ENCODE results near the gene ARHGAP28. TPM values are rescaled to one million over a fixed set of nuclear protein-coding genes. Genes with fewer than 3 reads are reported as not detected.

Gene ARHGAP28
- total RNA-seq, 2 donors from 2014 or later, result 0.41 to 1.8 TPM

DNA sequence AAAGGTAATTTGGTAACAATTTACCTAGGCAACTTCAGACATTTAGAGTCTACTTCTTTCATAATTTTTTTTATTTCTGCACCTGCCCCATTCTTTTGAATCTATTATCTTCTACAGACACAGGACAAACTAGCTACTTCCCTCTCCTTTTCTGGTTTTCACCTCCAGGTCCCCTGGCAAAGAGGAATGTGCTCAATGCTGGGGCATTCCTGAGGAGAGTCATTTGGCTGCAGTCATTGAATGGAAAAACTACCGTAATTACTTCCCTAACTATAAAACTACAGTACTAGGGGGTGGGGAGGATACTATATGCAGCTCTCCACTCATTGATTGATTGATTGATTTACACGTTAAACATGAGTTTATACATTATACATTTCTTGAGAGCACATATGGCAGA lies 11.2 kb upstream of the ARHGAP28 start:
- DNase-seq (ENCODE audit: low spot score), result no peak
- TF ChIP-seq, protein P1, sequence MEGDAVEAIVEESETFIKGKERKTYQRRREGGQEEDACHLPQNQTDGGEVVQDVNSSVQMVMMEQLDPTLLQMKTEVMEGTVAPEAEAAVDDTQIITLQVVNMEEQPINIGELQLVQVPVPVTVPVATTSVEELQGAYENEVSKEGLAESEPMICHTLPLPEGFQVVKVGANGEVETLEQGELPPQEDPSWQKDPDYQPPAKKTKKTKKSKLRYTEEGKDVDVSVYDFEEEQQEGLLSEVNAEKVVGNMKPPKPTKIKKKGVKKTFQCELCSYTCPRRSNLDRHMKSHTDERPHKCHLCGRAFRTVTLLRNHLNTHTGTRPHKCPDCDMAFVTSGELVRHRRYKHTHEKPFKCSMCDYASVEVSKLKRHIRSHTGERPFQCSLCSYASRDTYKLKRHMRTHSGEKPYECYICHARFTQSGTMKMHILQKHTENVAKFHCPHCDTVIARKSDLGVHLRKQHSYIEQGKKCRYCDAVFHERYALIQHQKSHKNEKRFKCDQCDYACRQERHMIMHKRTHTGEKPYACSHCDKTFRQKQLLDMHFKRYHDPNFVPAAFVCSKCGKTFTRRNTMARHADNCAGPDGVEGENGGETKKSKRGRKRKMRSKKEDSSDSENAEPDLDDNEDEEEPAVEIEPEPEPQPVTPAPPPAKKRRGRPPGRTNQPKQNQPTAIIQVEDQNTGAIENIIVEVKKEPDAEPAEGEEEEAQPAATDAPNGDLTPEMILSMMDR (IDR thresholded peaks at IDR 0.05), result no peak
- no peak overlapping the region for H3K27ac ChIP-seq
- ATAC-seq (ENCODE audit: insufficient number of reproducible peaks, low FRiP score, low read depth), result no peak
- H3K36me3 ChIP-seq, result no peaks in the 10 kb centered on the region
- no peak overlapping the region for H3K4me3 ChIP-seq
- H3K4me1 ChIP-seq (ENCODE audit: control insufficient read depth in 1 of 2, low read depth in 2 of 2), result no peaks in the 10 kb centered on the region
- H3K27me3 ChIP-seq (replicated peaks; ENCODE audit: insufficient read depth), result no peaks in the 10 kb centered on the region
- no peaks in the 10 kb centered on the region for H3K9me3 ChIP-seq

DNA sequence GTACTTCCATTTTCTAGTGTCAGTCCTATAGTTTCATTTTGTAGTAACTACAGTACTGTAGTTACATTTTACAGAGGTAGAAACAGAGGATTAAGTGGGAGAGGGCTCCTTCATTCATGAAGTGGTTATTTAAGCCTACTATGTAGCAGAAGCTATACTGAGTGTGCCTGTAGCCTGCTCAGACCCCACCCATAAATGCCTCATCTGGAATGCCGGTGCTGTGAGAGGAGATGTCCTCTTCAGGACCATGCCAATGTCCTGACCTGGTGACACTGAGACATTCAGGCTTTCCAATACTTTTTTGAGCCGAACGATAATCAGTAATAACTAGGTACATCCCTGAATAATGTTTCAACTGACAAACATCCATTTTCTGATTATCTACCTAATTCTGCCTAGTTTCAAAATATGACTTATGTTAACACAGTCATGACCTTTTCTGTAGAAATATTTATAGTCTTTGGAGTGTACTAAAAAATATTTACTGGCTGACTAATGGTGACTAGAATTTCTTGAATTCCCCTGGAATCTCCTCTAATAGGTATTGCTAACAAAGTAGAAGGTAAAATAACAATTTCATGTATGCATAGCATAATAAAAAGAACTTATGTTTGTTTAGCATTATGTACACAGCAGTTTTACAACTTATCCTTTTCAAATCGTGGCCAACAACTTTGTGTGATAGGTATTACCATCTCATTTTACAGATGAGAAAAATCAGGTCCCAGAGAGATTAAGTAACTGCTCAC lies 10.2 kb upstream of the ARHGAP28 start:
- Histone ChIP-seq H3K27me3 (replicated peaks; ENCODE audit: insufficient read depth) (no peaks in the 10 kb centered on the region), H3K9me3 (no peaks in the 10 kb centered on the region), H3K4me3 (no peak overlapping the region), H3K36me3 (no peaks in the 10 kb centered on the region), H3K4me1 (ENCODE audit: control insufficient read depth in 1 of 2, low read depth in 2 of 2) (no peaks in the 10 kb centered on the region), H3K27ac (no peak overlapping the region)
- ATAC-seq (ENCODE audit: insufficient number of reproducible peaks, low FRiP score, low read depth), result no peak
- no peak for DNase-seq (ENCODE audit: low spot score)
- TF ChIP-seq, protein P1 (IDR thresholded peaks at IDR 0.05), result no peak

DNA sequence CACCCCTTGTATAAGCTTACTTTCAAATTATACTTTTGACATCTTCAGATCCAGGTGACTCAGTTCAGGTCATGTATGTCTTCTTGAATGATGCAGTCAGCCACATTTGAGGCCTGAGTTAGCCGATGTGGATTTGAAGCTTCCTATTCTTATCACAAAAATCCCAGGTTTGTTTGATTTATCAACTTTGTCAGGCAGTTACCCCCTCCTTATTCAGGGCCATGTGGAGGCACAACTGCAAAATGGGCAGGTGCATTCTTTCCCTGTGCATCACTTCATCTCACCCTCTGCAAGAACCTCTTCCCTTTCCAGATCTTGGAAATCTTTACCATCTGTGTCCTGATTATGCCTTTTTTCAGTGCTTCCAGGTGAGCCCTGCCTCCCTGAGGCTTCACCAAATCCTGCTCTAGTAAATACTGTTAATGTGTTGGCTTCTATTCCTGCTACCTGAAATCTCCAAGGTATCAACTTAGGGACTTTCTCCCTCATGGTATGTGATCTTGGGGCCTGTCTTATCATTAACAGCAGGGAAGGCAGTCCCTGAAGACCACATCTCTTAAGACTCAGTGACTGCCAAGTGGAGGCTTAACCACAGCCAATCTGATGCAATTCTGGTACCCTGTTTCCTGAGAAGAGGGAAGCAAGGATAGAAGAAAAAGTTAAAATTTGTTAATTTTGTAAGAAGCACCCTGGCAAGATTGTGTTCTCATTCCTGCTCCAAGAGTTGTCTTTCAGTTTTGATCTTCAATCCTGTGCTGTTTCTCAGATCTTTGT lies 9.4 kb upstream of the ARHGAP28 start:
- TF ChIP-seq, protein P1 (IDR thresholded peaks at IDR 0.05), result no peak
- Histone ChIP-seq H3K27me3 (replicated peaks; ENCODE audit: insufficient read depth) (no peaks in the 10 kb centered on the region), H3K4me3 (no peak overlapping the region), H3K36me3 (no peaks in the 10 kb centered on the region), H3K27ac (no peak overlapping the region), H3K9me3 (no peaks in the 10 kb centered on the region), H3K4me1 (ENCODE audit: control insufficient read depth in 1 of 2, low read depth in 2 of 2) (no peaks in the 10 kb centered on the region)
- DNase-seq (ENCODE audit: low spot score) (no peak), ATAC-seq (ENCODE audit: insufficient number of reproducible peaks, low FRiP score, low read depth) (no peak)

DNA sequence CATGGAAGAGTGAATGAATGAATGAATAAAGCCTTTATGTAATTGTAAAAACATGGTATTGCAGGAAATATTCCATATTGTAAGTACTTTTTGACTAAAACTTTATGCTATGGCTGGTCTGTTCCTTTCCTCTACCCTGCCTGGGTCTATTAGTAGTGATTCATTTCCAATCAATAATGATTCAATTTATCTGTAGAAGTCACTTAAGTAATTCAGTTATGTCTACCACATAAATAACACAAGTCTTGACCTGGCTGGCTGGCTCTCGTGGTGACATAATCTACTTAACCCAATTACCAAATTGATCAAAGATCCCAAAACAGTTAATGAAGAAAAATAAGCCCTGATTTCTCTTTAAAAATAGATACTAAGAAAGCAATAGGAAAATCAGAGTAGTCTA lies 7.8 kb upstream of the ARHGAP28 start:
- Histone ChIP-seq H3K36me3 (no peaks in the 10 kb centered on the region), H3K27me3 (replicated peaks; ENCODE audit: insufficient read depth) (no peaks in the 10 kb centered on the region), H3K9me3 (no peaks in the 10 kb centered on the region), H3K27ac (no peak overlapping the region), H3K4me1 (ENCODE audit: control insufficient read depth in 1 of 2, low read depth in 2 of 2) (no peaks in the 10 kb centered on the region), H3K4me3 (no peak overlapping the region)
- TF ChIP-seq, protein P1 (IDR thresholded peaks at IDR 0.05), result no peak
- ATAC-seq (ENCODE audit: insufficient number of reproducible peaks, low FRiP score, low read depth) (no peak), DNase-seq (ENCODE audit: low spot score) (no peak)

DNA sequence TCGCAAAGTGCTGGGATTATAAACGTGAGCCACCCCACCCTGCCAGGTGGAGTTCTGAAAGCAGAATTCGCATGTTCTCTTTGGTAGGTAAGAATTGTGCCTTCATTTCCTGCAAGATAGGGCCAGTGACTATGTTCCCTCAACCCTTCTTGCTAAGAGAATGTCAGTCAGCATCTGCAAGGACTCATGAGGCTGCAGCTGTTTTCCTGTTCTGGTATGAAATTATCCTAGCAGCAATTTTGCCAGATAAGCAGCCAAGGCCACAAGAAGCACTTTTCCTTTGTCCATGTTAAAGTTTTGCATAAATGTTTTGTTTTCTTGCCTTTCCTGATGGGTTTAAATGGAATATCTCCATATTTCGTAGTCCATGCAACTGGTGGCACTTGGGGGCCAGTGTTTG lies 6.8 kb upstream of the ARHGAP28 start:
- Histone ChIP-seq H3K9me3 (no peaks in the 10 kb centered on the region), H3K4me3 (no peak overlapping the region), H3K27ac (no peak overlapping the region), H3K36me3 (no peaks in the 10 kb centered on the region), H3K4me1 (ENCODE audit: control insufficient read depth in 1 of 2, low read depth in 2 of 2) (no peaks in the 10 kb centered on the region), H3K27me3 (replicated peaks; ENCODE audit: insufficient read depth) (no peaks in the 10 kb centered on the region)
- no peak for ATAC-seq (ENCODE audit: insufficient number of reproducible peaks, low FRiP score, low read depth)
- TF ChIP-seq, protein P1 (IDR thresholded peaks at IDR 0.05), result no peak
- no peak for DNase-seq (ENCODE audit: low spot score)
